OCI-LY7 (cell line): ENCODE data around the gene TMEM238L. TPM values are rescaled to one million over a fixed set of nuclear protein-coding genes. Genes with fewer than 3 reads are reported as not detected.

Experiments used
- BruUV-seq: library from RNA; stranded (reverse); fragments of 400-500 nt; replicated peaks from 2 replicates; lab custom pipeline; 2021; lab: Mats Ljungman, UMichigan
- CTCF ChIA-PET: fragments of 300-600 bp; sonication (Branson Sonifier 250); formaldehyde crosslinking; loops from one replicate; lab custom pipeline; 2022; ENCODE audit warnings: antibody characterized with exemption; ENCODE audit not compliant: unreplicated experiment; lab: Charles Lee
- POLR2A ChIA-PET: fragments of 300-600 bp; sonication (Branson Sonifier 250); formaldehyde crosslinking; loops from one replicate; lab custom pipeline; 2022; ENCODE audit warnings: antibody characterized with exemption; lab: Charles Lee
- DNase-seq: peaks from one replicate; pipeline ENCODE4 v3.0.0-alpha.2; 2015; ENCODE audit warnings: low spot score
- H2AFZ ChIP-seq: fragments of 200-600 bp; sonication (generic), shearing (Covaris generic); 2 replicates; pipeline ENCODE4 v1.6.1; 2014; ENCODE audit warnings: mild to moderate bottlenecking, antibody characterized with exemption, low read length, moderate library complexity
- H3K27ac ChIP-seq: fragments of 200-600 bp; sonication (generic); 2 replicates; pipeline ENCODE4 v1.5.1; 2014; ENCODE audit warnings: mixed run types, low read depth, mild to moderate bottlenecking, moderate library complexity, low read length, inconsistent platforms; ENCODE audit not compliant: poor library complexity, severe bottlenecking
- H3K36me3 ChIP-seq: fragments of 200-600 bp; sonication (generic); 2 replicates; pipeline ENCODE4 v1.6.1; 2014; ENCODE audit warnings: mild to moderate bottlenecking, antibody characterized with exemption, low read length, moderate library complexity, mixed read lengths; ENCODE audit not compliant: insufficient read depth
- H3K4me1 ChIP-seq: fragments of 200-600 bp; sonication (generic); 2 replicates; pipeline ENCODE4 v1.5.1; 2014; ENCODE audit warnings: mild to moderate bottlenecking, low read length; ENCODE audit not compliant: insufficient read depth, poor library complexity, severe bottlenecking
- H3K4me2 ChIP-seq: fragments of 200-600 bp; sonication (generic); 2 replicates; pipeline ENCODE4 v1.6.1; 2014; ENCODE audit warnings: mild to moderate bottlenecking, low read length
- H3K4me3 ChIP-seq: fragments of 200-600 bp; sonication (generic); 2 replicates; pipeline ENCODE4 v1.5.1; 2014; ENCODE audit warnings: mild to moderate bottlenecking, low read depth, low read length; ENCODE audit not compliant: poor library complexity, severe bottlenecking
- H3K79me2 ChIP-seq: fragments of 200-600 bp; sonication (generic); 2 replicates; pipeline ENCODE4 v1.6.1; 2016; ENCODE audit warnings: low read depth, mild to moderate bottlenecking, low read length, moderate library complexity, mixed read lengths; ENCODE audit not compliant: insufficient read depth
- H3K9me2 ChIP-seq: fragments of 200-600 bp; sonication (generic); 2 replicates; pipeline ENCODE4 v1.6.1; 2016; ENCODE audit warnings: mild to moderate bottlenecking, low read length, mixed read lengths; ENCODE audit not compliant: insufficient read depth
- H3K9me3 ChIP-seq: fragments of 200-600 bp; sonication (generic); 2 replicates; pipeline ENCODE4 v1.6.1; 2014; ENCODE audit warnings: mild to moderate bottlenecking, mixed run types, low read length, mixed read lengths
- H4K20me1 ChIP-seq: fragments of 200-600 bp; sonication (generic); 2 replicates; pipeline ENCODE4 v1.6.1; 2014; ENCODE audit warnings: mild to moderate bottlenecking, antibody characterized with exemption, low read length, moderate library complexity, mixed read lengths; ENCODE audit not compliant: insufficient read depth
- CTCF ChIP-seq: fragments of 200-600 bp; sonication (generic); conservative IDR thresholded peaks from 2 replicates; pipeline ENCODE4 v1.5.1; 2014; ENCODE audit warnings: mild to moderate bottlenecking, antibody characterized with exemption, low read length, moderate library complexity, mixed read lengths
- EZH2phosphoT487 ChIP-seq: fragments of 200-600 bp; sonication (generic); IDR thresholded peaks from 2 replicates; pipeline ENCODE4 v1.6.1; 2018; ENCODE audit warnings: low read depth, borderline replicate concordance, mild to moderate bottlenecking, mixed run types, antibody characterized with exemption, low read length, moderate library complexity, mixed read lengths
- intact Hi-C: fragments of 100-400 bp; cut with micrococcal nuclease; formaldehyde crosslinking; loops from one replicate; pipeline ENCODE4 v1.10.0; 2022; ENCODE audit not compliant: unreplicated experiment
- total RNA-seq, 2 experiments: library from RNA; depleted of rRNA in 1 of 2; stranded (reverse); fragments of >200 nt in 1 of 2; shearing (Covaris generic) in 1 of 2; gene quantifications; 2 replicates each; pipeline ENCODE4 v1.2.3, GENCODE V29; 2014 to 2022

Gene TMEM238L
- total RNA-seq, 2 experiments from 2014 or later, result not detected

- no peaks in the 10 kb centered on the region for H3K9me3 ChIP-seq
Observed at GRCh38 chr17:10812674-10813073, 8.8 kb upstream of the TMEM238L start.

GRCh38 chr17:10809605-10810004 lies 5.7 kb upstream of the TMEM238L start:
- no TSS peak for BruUV-seq
- no peaks in the 10 kb centered on the region for H3K9me3 ChIP-seq
- H3K36me3 ChIP-seq, result no peaks in the 10 kb centered on the region
- H3K4me2 ChIP-seq, result no peak overlapping the region
- H3K4me1 ChIP-seq, result no peaks in the 10 kb centered on the region
- POLR2A ChIA-PET, result no interaction called here
- CTCF ChIA-PET, result no interaction called here
- H2AFZ ChIP-seq, result no peak overlapping the region
- H3K4me3 ChIP-seq, result no peak overlapping the region
- DNase-seq, result no peak
- TF ChIP-seq CTCF (no peak), EZH2phosphoT487 (no peak)
- intact Hi-C loops, result no loop called here
- H4K20me1 ChIP-seq, result no peaks in the 10 kb centered on the region
- H3K79me2 ChIP-seq, result no peaks in the 10 kb centered on the region
- no peaks in the 10 kb centered on the region for H3K9me2 ChIP-seq
- H3K27ac ChIP-seq, result no peak overlapping the region

More at GRCh38 chr17:10812674-10813073, 8.8 kb upstream of the TMEM238L start:
- POLR2A ChIA-PET, result no interaction called here
- no peak overlapping the region for H3K4me2 ChIP-seq
- no peak overlapping the region for H3K4me3 ChIP-seq
- TF ChIP-seq EZH2phosphoT487 (no peak), CTCF (no peak)
- H3K9me2 ChIP-seq, result no peaks in the 10 kb centered on the region
- intact Hi-C loops, result no loop called here
- no peaks in the 10 kb centered on the region for H3K79me2 ChIP-seq
- H3K36me3 ChIP-seq, result no peaks in the 10 kb centered on the region
- no peak overlapping the region for H2AFZ ChIP-seq
- no peaks in the 10 kb centered on the region for H3K4me1 ChIP-seq
- no TSS peak for BruUV-seq
- CTCF ChIA-PET, result no interaction called here
- DNase-seq, result no peak
- no peak overlapping the region for H3K27ac ChIP-seq
- no peaks in the 10 kb centered on the region for H4K20me1 ChIP-seq

GRCh38 chr17:10807704-10808128 lies 3.8 kb upstream of the TMEM238L start:
- Histone ChIP-seq H3K9me3 (no peaks in the 10 kb centered on the region), H3K36me3 (no peaks in the 10 kb centered on the region), H3K4me1 (no peaks in the 10 kb centered on the region), H3K9me2 (no peaks in the 10 kb centered on the region), H3K27ac (no peak overlapping the region), H2AFZ (no peak overlapping the region), H4K20me1 (no peaks in the 10 kb centered on the region), H3K79me2 (no peaks in the 10 kb centered on the region), H3K4me3 (no peak overlapping the region), H3K4me2 (no peak overlapping the region)
- intact Hi-C loops, result no loop called here
- ChIA-PET CTCF (no interaction called here), POLR2A (no interaction called here)
- BruUV-seq, result no TSS peak
- no peak for DNase-seq
- TF ChIP-seq CTCF, result no peak
- TF ChIP-seq EZH2phosphoT487, result no peak
